Measurements from ENCODE around the gene HHAT.

The HHAT gene

DNA sequence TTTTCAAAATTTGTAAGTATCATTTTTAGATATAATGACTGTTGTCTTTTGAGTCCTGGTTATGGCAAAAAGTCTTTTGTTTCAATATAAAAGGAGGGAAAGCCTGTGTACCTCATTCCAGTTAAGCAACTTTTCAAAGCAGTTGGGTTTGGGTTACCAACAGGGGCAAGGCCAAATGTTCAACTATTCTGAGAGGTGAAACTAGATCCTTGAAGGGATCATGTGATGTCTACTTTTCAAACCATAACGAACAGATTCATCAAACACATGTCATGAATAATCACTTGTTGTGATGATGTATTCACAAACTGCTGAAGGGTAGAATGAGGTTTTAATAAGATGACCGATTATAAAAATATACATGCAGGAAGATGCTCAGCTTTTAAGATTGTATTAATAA, 171.3 kb downstream of the HHAT start:
- peak; percentile 23 for DNase-seq

DNA sequence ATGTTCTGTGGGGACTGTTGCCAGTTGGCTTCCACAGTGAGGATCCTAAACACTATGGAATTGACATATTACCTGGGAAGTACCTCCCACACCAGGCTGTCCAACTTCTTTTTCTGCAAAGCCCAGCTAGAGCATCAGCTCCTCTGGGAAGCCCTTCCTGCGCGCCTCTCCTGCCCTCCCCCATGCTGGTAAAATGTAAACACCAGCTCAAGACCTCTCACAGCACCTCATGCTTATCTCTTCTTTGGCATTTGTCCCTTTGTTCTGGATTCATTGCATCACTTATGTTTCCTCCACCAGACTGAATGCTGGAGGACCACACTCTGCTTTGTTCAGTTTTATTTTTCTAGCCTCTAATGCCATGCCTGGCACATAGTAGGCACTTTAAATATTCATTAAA, 172.1 kb downstream of the HHAT start:
- DNase-seq = peak; percentile 57

DNA sequence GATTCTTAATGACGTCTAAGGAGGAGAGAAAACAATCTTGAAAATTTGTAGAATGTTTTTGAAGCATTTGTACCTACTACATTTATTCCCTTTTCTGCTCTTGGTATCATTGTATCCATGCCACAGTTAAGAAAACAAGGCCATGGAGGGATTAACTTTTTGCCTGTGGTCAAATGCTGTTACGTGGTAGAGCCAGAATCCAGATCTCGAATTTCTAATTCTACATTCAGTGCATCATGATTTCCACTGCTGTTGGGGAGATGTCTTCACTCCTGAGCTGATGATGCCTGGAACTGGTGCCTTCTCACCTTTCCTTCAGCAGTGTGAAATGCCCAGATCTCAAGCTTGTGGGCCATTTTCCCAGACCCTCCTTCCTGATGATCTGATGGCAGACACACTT, 175.6 kb downstream of the HHAT start:
- no peak for DNase-seq

- DNase-seq = no peak
These were observed 177.1 kb downstream of the HHAT start for GRCh38 chr1:210505601-210506496.

- no peak for DNase-seq
These were observed 178.0 kb downstream of the HHAT start for GRCh38 chr1:210506689-210507088.

DNA sequence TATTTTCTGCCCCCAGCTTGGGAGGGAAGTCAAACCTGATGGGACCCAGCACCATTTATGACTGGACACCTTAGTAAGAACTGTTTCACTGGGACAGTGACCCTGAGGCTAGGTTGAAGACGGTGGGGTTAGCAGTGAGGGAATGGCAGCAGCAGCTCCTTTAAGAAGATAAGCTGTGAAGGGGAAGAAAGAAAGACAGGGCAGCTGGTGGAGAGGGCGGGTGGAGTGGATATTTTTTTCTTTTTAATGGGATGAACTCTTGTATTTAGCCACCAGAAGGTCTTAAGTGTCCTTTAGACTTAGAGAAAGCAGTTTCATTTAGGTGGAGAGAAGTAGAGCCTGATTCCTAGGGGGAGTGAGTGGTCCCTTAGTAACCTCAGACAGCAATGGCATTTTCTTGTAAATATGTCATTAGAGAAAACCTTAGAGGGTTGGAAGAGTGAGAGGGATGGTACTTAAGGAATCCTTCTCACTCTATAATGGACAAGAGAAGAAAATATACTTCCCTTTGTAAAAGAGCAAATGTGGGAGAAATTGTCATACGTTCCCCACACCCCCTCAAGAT, 187.5 kb downstream of the HHAT start:
- no peak for DNase-seq

GRCh38 chr1:210516697-210517459, 188.2 kb downstream of the HHAT start:
- no peak for DNase-seq

GRCh38 chr1:210523830-210524229, 195.1 kb downstream of the HHAT start:
- no peak for DNase-seq

DNA sequence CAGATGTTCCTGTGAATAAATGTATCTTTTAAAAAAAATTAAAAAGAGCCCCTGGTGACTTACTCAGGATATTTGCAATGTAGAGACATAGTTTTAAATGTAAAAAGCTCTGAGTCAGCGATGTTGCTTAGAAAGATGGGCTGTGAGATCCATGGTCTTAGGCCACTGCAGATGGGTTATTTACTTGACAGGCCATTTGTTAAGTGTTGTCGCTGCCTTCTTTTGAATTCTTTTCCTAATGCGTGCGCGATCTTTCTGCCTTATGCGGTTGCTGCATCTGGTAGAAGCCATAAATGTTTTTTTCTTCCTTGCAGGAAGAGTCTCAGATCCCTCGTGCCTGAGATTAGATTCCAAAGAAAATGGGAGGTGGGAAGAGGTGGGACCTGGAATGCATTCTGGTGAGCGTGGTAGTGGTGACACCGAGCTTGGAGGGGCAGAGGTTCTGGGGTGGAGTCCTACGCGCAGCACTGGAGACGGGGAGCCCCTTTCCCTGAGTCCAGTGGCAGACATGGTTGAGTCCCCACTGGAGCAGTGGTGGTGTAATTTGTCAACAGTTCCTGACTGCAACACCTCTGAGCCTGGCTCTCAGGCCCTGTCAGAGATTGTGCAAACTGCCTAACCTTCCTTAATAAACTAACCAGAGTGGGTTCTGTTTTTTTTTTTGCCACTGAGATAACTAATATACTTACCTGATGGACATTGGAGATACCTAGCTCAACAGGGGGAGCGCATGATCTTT, 197.2 kb downstream of the HHAT start:
- no peak for DNase-seq

- no peak for DNase-seq
These were observed 198.4 kb downstream of the HHAT start for GRCh38 chr1:210527091-210527490.

- DNase-seq = no peak
These were observed 202.9 kb downstream of the HHAT start for GRCh38 chr1:210531475-210532222.

GRCh38 chr1:210532223-210532598, 203.5 kb downstream of the HHAT start:
- DNase-seq = no peak

DNA sequence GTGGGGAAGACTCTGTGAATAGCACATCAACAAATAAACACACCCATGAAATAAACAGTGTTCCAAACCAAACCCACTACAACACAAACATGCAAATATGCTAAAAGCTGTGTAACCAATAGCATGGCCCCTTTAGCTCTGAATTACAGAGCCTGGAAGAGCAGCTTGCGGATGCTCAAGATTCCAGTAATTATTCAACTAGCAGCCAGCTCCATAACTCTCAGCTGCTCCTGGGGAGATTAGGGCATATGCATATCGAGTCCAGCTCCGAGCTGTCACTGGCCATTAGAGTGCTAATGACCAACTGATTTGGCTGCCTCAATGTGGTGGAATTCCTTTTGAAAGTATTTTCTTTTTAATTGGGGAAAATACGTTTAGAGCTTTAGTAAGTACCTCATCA, 207.1 kb downstream of the HHAT start:
- DNase-seq = no peak

GRCh38 chr1:210536254-210536961, 207.7 kb downstream of the HHAT start:
- peak; percentile 27 for DNase-seq

GRCh38 chr1:210540288-210540687, 211.6 kb downstream of the HHAT start:
- no peak for DNase-seq

- peak; percentile 36 for DNase-seq
These were observed 213.1 kb downstream of the HHAT start for GRCh38 chr1:210541680-210542358.

- DNase-seq = no peak
These were observed 223.2 kb downstream of the HHAT start for GRCh38 chr1:210551899-210552298.

- DNase-seq = no peak
These were observed 225.0 kb downstream of the HHAT start for GRCh38 chr1:210553711-210554110.

DNA sequence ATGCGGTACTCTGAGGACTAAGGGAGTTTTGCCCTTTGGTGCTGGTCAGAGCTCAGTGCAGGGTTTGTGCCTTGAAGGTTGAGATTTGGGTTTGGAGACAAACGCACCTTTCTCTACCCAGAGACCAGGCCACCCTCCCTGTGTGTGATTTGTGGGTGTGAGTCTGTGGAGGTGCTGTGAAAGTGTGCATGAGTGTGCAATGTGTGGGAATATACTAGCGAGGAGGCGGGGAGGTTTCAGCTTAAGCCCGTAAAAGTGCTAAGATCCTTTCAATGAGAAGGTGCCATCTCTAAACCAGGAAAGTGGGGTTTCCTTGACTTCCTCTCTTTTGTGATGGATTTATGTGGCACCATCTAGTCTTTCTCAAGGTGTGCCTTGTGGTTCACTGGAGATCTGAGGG, 225.7 kb downstream of the HHAT start:
- DNase-seq = no peak

DNA sequence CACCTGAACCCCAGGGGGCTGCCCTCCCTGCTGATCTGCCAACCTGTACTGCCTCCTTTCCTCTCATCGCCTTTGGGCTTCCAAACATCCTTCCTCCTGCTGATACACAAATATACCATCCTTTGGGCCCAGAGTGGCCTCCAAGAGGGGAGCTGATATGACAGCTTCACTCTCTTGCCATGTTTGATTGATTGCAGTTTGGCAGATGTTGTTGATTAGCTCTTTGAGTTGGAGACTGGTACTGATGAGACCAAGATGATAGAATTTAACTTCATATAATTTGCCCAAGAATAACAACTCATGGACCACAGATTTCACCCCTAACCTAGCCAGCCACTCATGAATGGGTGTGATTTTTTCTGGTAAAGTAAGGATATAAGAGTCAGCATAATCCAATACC, 227.8 kb downstream of the HHAT start:
- no peak for DNase-seq

- no peak for DNase-seq
These were observed 228.8 kb downstream of the HHAT start for GRCh38 chr1:210557426-210558077.
